CD1c-positive myeloid dendritic cell (primary cell): Measurements from ENCODE around the gene CRB3.

Source experiments
- DNase-seq: peaks from one replicate; pipeline ENCODE4 v3.0.0-alpha.2; 2016; ENCODE audit errors: extremely low spot score

CRB3 gene

DNA sequence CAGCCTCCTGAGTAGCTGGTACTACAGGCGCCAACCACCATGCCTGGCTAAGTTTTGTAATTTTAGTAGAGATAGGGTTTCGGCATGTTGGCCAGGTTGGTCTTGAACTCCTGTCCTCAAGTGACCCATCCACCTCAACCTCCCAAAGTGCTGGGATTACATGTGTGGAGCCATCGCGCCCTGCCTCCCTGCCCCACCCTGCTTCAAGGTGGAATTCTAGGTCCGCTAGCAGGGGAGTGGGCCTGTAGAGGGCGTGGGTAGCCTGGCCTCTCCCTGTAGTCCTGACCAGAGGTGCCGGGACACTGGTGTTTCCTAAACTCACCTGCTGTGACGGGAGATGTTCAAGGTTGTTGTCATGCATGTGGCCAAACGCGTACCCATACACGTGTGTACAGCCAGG, 30.9 kb upstream of the CRB3 start:
- no peak for DNase-seq

DNA sequence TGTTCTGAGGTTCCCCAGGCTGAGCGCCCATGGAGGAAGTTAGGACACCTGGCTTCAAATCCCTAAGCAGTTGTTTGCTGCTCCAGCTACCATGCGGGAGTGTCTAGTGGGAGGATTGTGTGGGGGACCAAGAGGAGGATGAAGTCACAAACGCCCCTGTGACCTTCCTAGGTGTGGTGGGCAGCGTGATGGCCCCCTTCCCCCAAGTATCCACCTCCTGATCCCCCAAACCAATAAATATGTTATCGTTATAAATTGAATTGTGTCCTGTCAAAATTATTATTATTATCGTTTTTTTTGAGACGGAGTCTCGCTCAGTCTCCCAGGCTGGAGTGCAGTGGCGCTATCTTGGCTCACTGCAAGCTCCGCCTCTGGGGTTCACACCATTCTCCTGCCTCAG, 30.4 kb upstream of the CRB3 start, which contains the start of gene SLC25A41:
SLC25A41 (minus strand) TSS at position 101 of the 400 bp plus-strand sequence; CDS start at position 31, 70 bp downstream.
- DNase-seq: no peak

GRCh38 chr19:6439743-6440142, 24.3 kb upstream of the CRB3 start:
- DNase-seq: no peak

DNA sequence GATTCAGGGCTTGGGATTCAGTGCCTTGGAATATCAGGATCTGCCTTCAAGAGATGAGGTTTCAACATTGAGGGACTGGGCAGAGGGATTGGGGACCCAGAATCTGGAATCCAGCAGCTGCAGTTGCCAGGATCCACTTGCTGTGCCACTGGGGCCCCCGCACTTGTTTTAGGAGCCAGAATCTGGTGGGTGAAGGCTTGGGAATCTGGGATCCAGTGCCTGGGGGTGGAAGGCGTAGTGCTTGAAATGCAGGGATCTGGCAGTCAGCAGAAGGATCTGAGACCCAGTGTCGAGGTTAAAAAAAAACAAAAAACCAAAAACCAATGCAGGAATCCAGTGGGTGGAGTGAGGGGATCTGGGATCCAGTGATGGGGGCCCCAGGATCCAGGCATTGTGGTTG, 23.2 kb upstream of the CRB3 start:
- no peak for DNase-seq

DNA sequence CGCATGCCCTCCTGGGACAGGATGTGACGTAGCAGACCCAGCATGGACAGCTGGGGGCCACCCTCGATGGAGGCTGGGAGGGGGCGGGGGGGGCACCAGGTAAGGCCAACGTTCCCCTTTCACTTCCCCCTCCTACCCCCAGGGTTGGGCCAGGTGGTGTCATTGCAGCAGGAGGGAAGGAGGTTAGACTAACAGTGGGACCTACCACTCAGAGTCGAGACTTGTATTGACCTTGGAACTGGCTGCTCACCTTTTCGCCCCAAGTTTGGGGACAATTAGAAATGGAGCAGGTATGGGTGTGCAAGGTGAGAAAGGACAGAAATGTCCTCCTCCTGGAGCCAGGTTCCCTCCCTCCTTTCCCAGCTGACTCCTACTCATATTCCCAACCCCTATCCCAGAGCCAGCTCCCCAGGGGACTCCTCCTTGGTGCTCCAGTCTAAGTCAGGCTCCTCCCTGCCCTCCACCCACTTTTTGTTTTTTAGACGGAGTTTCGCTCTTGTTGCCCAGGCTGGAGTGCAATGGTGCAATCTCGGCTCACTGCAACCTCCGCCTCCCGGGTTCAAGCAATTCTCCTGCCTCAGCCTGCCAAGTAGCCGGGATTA, 21.9 kb upstream of the CRB3 start:
- no peak for DNase-seq

GRCh38 chr19:6443986-6444385, 20.1 kb upstream of the CRB3 start:
- DNase-seq: no peak

GRCh38 chr19:6446452-6446851, 17.6 kb upstream of the CRB3 start:
- DNase-seq: no peak

DNA sequence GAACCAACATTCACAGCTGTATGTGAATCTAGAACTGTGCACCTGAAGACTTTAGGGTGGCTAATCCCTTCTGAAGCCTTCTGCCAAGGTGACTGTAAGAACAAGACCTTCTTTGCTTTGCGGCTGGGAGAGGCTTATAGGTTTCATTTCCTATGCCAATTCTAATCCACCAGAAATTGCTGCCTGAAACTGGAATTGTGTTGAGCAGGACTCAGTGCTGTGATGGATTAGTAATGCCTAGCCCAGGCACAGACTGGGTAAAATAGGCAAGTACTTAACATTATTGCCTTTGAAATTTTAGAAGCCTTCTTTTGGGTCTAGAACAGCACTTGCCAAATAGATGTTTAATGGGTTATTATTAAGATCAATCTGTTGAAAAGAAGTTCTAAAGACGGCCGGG, 16.0 kb upstream of the CRB3 start:
- DNase-seq: no peak

- no peak for DNase-seq
Measured at GRCh38 chr19:6450166-6450565, 13.9 kb upstream of the CRB3 start.

DNA sequence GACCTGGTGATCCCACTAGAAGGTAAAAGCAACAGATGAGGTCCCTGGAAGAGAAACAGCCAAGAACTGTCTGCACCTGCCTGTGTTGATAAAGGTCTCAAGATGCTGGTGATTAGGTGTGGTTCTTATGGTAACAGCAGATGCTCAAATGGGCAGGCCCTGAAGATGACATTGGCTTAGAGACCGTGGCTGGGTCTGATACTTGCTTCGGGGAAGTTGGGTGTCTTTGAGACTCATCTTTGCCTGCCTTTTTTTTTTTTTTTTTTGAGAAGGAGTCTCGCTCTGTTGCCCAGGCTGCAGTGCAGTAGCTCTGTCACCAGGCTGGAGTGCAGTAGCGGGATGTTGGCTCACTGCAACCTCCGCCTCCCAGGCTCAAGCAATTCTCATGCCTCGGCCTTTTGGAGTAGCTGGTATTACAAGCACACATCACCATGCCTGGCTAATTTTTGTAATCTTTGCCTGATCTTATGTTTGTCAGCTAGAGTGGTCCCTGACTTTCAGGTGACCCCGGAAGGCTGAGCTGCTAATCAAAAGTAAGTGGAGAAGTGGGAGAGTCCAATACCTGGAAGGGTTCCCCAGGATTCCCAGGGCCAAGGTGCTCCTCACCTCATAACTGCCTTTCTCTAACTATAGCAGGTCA, 12.4 kb upstream of the CRB3 start:
- no peak for DNase-seq

DNA sequence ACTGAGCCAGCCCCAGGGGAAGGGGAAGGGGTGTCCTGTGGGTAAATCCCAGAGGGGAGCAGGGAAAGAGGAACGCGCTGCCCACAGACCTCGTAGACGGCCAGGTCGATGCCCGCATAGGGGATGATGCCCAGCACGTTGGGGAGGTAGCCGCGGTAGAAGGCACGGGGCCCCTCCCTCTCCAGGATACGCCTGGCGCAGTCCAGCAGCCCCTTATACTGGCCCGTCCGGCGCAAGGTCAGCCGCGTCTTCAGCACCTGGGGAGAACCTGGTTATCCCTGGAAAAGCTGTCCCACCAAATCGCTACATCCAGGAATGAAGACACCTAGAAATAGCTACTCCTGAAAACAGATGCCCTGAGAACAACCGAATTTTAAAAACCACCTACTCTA, 11.9 kb upstream of the CRB3 start:
- no peak for DNase-seq

- no peak for DNase-seq
Measured at GRCh38 chr19:6452899-6453298, 11.2 kb upstream of the CRB3 start.

DNA sequence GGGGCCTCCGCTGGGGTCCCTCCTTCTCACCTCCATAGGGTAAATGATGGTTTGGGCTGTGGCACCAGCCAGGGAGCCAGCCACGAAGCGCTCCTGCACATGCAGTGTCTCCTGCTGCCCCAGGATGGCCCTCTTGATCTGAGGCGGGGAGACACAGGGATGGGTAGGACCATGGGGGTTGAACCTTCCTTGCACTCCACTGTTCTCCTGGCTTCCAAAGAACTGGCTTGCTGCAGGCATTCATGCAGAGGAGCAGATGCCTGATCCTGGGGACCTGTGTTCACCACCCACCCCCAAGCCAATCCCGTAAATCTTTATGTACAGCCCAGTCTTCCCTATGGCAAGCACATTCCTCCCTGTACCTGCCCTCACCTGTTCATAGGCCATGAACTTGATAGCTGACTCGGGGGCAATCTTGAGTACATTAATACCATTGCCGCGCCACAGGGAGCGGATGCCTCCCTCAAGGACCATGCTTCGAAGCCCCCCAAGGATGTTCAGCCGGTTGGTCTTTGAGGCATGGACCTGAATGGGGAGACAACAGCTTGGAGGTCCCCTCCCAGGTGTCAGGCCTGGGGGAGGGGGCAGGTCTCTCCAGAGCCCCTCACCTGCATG, 10.0 kb upstream of the CRB3 start:
- no peak for DNase-seq

- DNase-seq: no peak
Measured at GRCh38 chr19:6455924-6456323, 8.1 kb upstream of the CRB3 start.

DNA sequence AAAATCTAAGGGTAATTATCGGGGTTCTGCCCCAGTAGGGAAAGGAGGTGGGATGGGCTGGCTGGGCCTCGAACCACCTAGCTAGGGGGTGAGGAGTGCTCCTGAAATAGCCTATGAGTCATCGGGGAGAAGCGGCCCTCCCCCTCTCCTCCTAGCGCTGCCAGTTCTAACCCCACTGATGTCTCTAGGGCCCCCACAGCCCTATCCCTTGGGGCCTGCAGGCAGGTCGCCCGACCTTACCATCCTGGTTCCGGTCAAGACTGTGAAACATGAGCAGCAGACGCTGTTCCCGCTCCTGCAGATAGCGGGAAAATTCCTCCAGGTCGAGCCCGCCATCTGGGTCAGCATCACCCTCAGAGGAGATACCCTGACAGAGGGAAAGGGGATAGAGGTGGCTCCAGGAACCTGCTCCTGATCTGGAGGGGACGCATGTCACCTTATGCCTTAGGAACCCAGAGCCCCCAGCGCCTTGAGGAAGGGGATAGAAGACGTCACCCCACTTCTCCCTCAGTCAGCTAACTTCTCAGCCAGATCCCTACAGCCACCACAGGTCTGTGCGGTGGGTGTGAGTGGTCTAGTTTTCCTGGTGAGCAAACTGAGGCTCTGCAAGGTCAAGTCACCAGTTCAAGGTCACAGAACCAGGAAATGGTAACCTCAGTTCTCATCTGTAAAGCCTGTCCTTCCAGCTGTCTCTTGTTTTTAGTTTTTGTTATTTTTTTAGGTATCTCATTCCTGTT, 5.9 kb upstream of the CRB3 start:
- DNase-seq: no peak

- no peak for DNase-seq
Measured at GRCh38 chr19:6458695-6459261, 5.3 kb upstream of the CRB3 start.

- DNase-seq: peak; percentile 30
Measured at GRCh38 chr19:6459262-6460098, 4.6 kb upstream of the CRB3 start, which contains the start of gene SLC25A23. TSS of gene SLC25A23 (minus strand) at chr19:6459792. CDS start at chr19:6459628, 164 bp downstream.

DNA sequence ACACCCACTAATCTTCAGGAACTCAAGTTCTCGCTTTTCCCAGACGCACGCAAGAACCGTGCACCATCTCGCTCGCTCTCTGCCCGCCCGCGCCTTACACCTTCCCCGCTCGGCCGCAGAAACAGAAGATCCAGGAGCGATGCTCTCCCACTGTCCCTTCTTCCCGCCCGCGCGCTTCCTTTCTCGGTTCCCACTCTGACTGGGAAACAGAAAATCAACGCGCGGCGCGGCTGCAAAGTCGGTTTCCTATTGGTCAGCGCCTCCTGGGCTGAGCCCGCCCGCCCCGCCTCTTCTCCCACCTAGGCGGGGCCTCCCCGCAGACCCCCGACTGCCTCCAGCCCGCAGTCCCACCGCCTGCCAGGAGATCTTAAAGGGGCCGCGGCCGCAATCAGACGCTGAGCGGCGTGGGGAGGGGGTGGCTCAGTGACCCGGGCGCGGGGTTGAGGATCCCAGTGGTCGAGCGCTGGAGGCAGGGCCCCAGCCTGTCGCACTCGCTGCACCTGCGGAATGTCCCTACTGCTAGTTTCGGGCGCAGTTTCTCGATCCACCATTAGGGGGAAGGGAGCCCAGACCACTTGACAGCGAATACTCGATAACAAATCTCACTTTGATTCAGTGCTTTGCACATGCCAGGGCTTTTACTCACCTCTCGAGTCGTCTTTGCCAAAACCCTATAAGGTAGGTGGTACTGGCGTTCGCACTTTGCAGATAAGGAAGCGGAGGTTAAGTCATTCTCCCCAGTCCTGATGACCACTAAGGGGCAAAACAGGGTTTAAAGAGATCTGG, 3.8 kb upstream of the CRB3 start:
- DNase-seq: peak; percentile 95

DNA sequence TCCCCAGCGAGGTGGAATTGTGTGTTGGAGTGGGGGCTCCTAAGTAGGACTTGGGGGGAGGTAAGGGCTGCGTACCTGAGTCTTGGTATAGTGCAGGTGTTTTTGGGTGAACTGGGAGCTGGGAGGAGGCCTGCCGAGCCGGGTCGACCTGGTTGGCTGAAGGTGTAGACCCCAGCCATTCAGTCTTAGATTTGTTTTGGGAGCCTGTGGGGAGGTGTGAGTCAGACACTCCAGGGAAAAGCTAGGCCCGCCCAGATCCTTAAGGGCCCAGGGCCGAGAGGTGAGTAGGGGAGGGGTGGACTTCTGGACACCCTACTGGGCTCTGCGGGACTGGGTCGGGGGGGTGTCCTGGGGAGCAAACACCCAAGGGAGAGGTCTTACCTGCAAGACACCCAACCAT, 935 bp downstream of the CRB3 start:
- no peak for DNase-seq

DNA sequence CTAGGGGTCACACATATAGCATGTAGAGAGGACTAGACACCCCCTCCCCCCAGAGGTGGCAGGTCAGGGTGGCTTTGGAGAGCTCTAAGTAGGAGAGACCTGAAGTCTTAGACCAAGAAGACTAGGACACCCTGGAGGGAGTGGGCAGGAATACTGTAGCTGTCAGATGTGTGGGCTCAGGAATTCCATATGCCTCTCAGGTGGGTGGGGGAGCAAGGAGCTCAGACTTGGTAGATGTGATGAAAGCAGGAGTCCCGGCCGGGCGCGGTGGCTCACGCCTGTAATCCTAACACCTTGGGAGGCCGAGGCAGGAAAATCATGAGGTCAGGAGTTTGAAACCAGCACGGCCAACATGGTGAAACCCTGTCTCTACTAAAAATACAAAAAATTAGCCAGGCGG, 1.6 kb downstream of the CRB3 start:
- DNase-seq: no peak
